ENCODE data around the gene BMERB1.
"Not testable (repeated sequence)": the region's sequence is repeated elsewhere in the genome, so short reads cannot be mapped to it uniquely, and the experiment has no call there.

Gene BMERB1

GRCh38 chr16:15404091-15404490, 30.3 kb upstream of the BMERB1 start:
- H3K9ac ChIP-seq (ENCODE audit: low read length); H3K27me3 ChIP-seq (ENCODE audit: control insufficient read depth, insufficient read depth, low read length); H3K27ac ChIP-seq (ENCODE audit: low read depth, low read length); H3K4me1 ChIP-seq (ENCODE audit: control insufficient read depth, insufficient read depth, low read length); H3K36me3 ChIP-seq (ENCODE audit: control insufficient read depth, insufficient read depth, low read length); H3K4me3 ChIP-seq (ENCODE audit: low read length): not testable (repeated sequence)

GRCh38 chr16:15404792-15405191, 29.6 kb upstream of the BMERB1 start:
- H3K4me3 ChIP-seq (ENCODE audit: low read length), result no peak overlapping the region
- H3K27ac ChIP-seq (ENCODE audit: low read depth, low read length), result no peak overlapping the region
- H3K9ac ChIP-seq (ENCODE audit: low read length), result no peak overlapping the region

GRCh38 chr16:15407756-15408155, 26.6 kb upstream of the BMERB1 start:
- not testable (repeated sequence) for H3K4me3 ChIP-seq (ENCODE audit: low read length); H3K27ac ChIP-seq (ENCODE audit: low read depth, low read length); H3K9ac ChIP-seq (ENCODE audit: low read length); H3K27me3 ChIP-seq (ENCODE audit: control insufficient read depth, insufficient read depth, low read length); H3K36me3 ChIP-seq (ENCODE audit: control insufficient read depth, insufficient read depth, low read length); H3K4me1 ChIP-seq (ENCODE audit: control insufficient read depth, insufficient read depth, low read length)

More at GRCh38 chr16:15404792-15405191, 29.6 kb upstream of the BMERB1 start:
- H3K27me3 ChIP-seq (ENCODE audit: control insufficient read depth, insufficient read depth, low read length), result no peaks in the 10 kb centered on the region
- H3K4me1 ChIP-seq (ENCODE audit: control insufficient read depth, insufficient read depth, low read length), result no peaks in the 10 kb centered on the region
- no peaks in the 10 kb centered on the region for H3K36me3 ChIP-seq (ENCODE audit: control insufficient read depth, insufficient read depth, low read length)

- H3K4me3 ChIP-seq (ENCODE audit: low read length); H3K27ac ChIP-seq (ENCODE audit: low read depth, low read length); H3K27me3 ChIP-seq (ENCODE audit: control insufficient read depth, insufficient read depth, low read length); H3K4me1 ChIP-seq (ENCODE audit: control insufficient read depth, insufficient read depth, low read length); H3K36me3 ChIP-seq (ENCODE audit: control insufficient read depth, insufficient read depth, low read length); H3K9ac ChIP-seq (ENCODE audit: low read length): not testable (repeated sequence)
These were observed 24.9 kb upstream of the BMERB1 start for GRCh38 chr16:15409476-15409875.

GRCh38 chr16:15415511-15415985, 18.8 kb upstream of the BMERB1 start:
- Histone ChIP-seq H3K4me3 (ENCODE audit: low read length) (no peak overlapping the region), H3K36me3 (ENCODE audit: control insufficient read depth, insufficient read depth, low read length) (no peaks in the 10 kb centered on the region), H3K27ac (ENCODE audit: low read depth, low read length) (no peak overlapping the region), H3K4me1 (ENCODE audit: control insufficient read depth, insufficient read depth, low read length) (no peaks in the 10 kb centered on the region), H3K27me3 (ENCODE audit: control insufficient read depth, insufficient read depth, low read length) (no peaks in the 10 kb centered on the region), H3K9ac (ENCODE audit: low read length) (no peak overlapping the region)

- no peaks in the 10 kb centered on the region for H3K36me3 ChIP-seq (ENCODE audit: control insufficient read depth, insufficient read depth, low read length)
- H3K4me1 ChIP-seq (ENCODE audit: control insufficient read depth, insufficient read depth, low read length), result no peaks in the 10 kb centered on the region
- H3K4me3 ChIP-seq (ENCODE audit: low read length), result no peak overlapping the region
- no peaks in the 10 kb centered on the region for H3K27me3 ChIP-seq (ENCODE audit: control insufficient read depth, insufficient read depth, low read length)
- H3K27ac ChIP-seq (ENCODE audit: low read depth, low read length), result no peak overlapping the region
- H3K9ac ChIP-seq (ENCODE audit: low read length), result no peak overlapping the region
These were observed 17.2 kb upstream of the BMERB1 start for GRCh38 chr16:15417197-15417596.

- no peaks in the 10 kb centered on the region for H3K27me3 ChIP-seq (ENCODE audit: control insufficient read depth, insufficient read depth, low read length)
- H3K27ac ChIP-seq (ENCODE audit: low read depth, low read length), result no peak overlapping the region
- no peaks in the 10 kb centered on the region for H3K4me1 ChIP-seq (ENCODE audit: control insufficient read depth, insufficient read depth, low read length)
- H3K4me3 ChIP-seq (ENCODE audit: low read length), result no peak overlapping the region
- H3K36me3 ChIP-seq (ENCODE audit: control insufficient read depth, insufficient read depth, low read length), result no peaks in the 10 kb centered on the region
- H3K9ac ChIP-seq (ENCODE audit: low read length), result no peak overlapping the region
These were observed 16.2 kb upstream of the BMERB1 start for GRCh38 chr16:15418206-15418605.

GRCh38 chr16:15421696-15422095, 12.7 kb upstream of the BMERB1 start:
- H3K9ac ChIP-seq (ENCODE audit: low read length); H3K27me3 ChIP-seq (ENCODE audit: control insufficient read depth, insufficient read depth, low read length); H3K4me1 ChIP-seq (ENCODE audit: control insufficient read depth, insufficient read depth, low read length); H3K4me3 ChIP-seq (ENCODE audit: low read length); H3K36me3 ChIP-seq (ENCODE audit: control insufficient read depth, insufficient read depth, low read length); H3K27ac ChIP-seq (ENCODE audit: low read depth, low read length): not testable (repeated sequence)

- no peaks in the 10 kb centered on the region for H3K27me3 ChIP-seq (ENCODE audit: control insufficient read depth, insufficient read depth, low read length)
- no peaks in the 10 kb centered on the region for H3K36me3 ChIP-seq (ENCODE audit: control insufficient read depth, insufficient read depth, low read length)
- H3K4me1 ChIP-seq (ENCODE audit: control insufficient read depth, insufficient read depth, low read length), result no peaks in the 10 kb centered on the region
- no peak overlapping the region for H3K9ac ChIP-seq (ENCODE audit: low read length)
- H3K27ac ChIP-seq (ENCODE audit: low read depth, low read length), result no peak overlapping the region
- H3K4me3 ChIP-seq (ENCODE audit: low read length), result no peak overlapping the region
These were observed 12.2 kb upstream of the BMERB1 start for GRCh38 chr16:15422222-15422621.

- H3K4me3 ChIP-seq (ENCODE audit: low read length), result no peak overlapping the region
- H3K36me3 ChIP-seq (ENCODE audit: control insufficient read depth, insufficient read depth, low read length), result no peaks in the 10 kb centered on the region
- no peaks in the 10 kb centered on the region for H3K27me3 ChIP-seq (ENCODE audit: control insufficient read depth, insufficient read depth, low read length)
These were observed 8.5 kb upstream of the BMERB1 start for GRCh38 chr16:15425861-15426260.

GRCh38 chr16:15426796-15427195, 7.6 kb upstream of the BMERB1 start:
- Histone ChIP-seq H3K9ac (ENCODE audit: low read length) (no peak overlapping the region), H3K27ac (ENCODE audit: low read depth, low read length) (no peak overlapping the region), H3K4me3 (ENCODE audit: low read length) (no peak overlapping the region), H3K36me3 (ENCODE audit: control insufficient read depth, insufficient read depth, low read length) (no peaks in the 10 kb centered on the region), H3K4me1 (ENCODE audit: control insufficient read depth, insufficient read depth, low read length) (no peaks in the 10 kb centered on the region), H3K27me3 (ENCODE audit: control insufficient read depth, insufficient read depth, low read length) (no peaks in the 10 kb centered on the region)

More at GRCh38 chr16:15425861-15426260, 8.5 kb upstream of the BMERB1 start:
- Histone ChIP-seq H3K4me1 (ENCODE audit: control insufficient read depth, insufficient read depth, low read length) (no peaks in the 10 kb centered on the region), H3K27ac (ENCODE audit: low read depth, low read length) (no peak overlapping the region), H3K9ac (ENCODE audit: low read length) (no peak overlapping the region)

- no peaks in the 10 kb centered on the region for H3K27me3 ChIP-seq (ENCODE audit: control insufficient read depth, insufficient read depth, low read length)
- H3K36me3 ChIP-seq (ENCODE audit: control insufficient read depth, insufficient read depth, low read length), result no peaks in the 10 kb centered on the region
- no peak overlapping the region for H3K4me3 ChIP-seq (ENCODE audit: low read length)
- H3K4me1 ChIP-seq (ENCODE audit: control insufficient read depth, insufficient read depth, low read length), result no peaks in the 10 kb centered on the region
- H3K27ac ChIP-seq (ENCODE audit: low read depth, low read length), result no peak overlapping the region
- H3K9ac ChIP-seq (ENCODE audit: low read length), result no peak overlapping the region
These were observed 6.6 kb upstream of the BMERB1 start for GRCh38 chr16:15427648-15428239.

GRCh38 chr16:15430884-15431283, 3.5 kb upstream of the BMERB1 start:
- not testable (repeated sequence) for H3K27ac ChIP-seq (ENCODE audit: low read depth, low read length); H3K4me1 ChIP-seq (ENCODE audit: control insufficient read depth, insufficient read depth, low read length); H3K9ac ChIP-seq (ENCODE audit: low read length); H3K36me3 ChIP-seq (ENCODE audit: control insufficient read depth, insufficient read depth, low read length); H3K27me3 ChIP-seq (ENCODE audit: control insufficient read depth, insufficient read depth, low read length); H3K4me3 ChIP-seq (ENCODE audit: low read length)
